K562 (cell line): ENCODE data around the gene MMP2. TPM values are rescaled to one million over a fixed set of nuclear protein-coding genes. Genes with fewer than 3 reads are reported as not detected.

ENCODE experiments used
- ATAC-seq: fragments of 200-7000 bp; cut with Tn5 transposase; 3 replicates; pipeline ENCODE4 v1.9.1; 2020; ENCODE audit warnings: moderate library complexity
- BruUV-seq: library from RNA; stranded (reverse); fragments of 400-500 nt; replicated peaks from 2 replicates; lab custom pipeline; 2021; lab: Mats Ljungman, UMichigan
- CTCF ChIA-PET: fragments of 300-600 bp; formaldehyde crosslinking; extraction: SDS; loops from one replicate; lab custom pipeline; 2021; ENCODE audit warnings: low intra/inter-chr PET ratio; lab: Yijun Ruan, JAX
- POLR2A ChIA-PET: fragments of 300-600, 350-650 bp; sonication (Branson Sonifier 250); formaldehyde crosslinking; extraction: SDS; loops from one replicate; lab custom pipeline; 2021; ENCODE audit warnings: antibody characterized with exemption, inconsistent platforms; lab: Yijun Ruan, JAX
- DNase-seq, 4 experiments: peaks; one replicate each; pipeline versions ENCODE4 v3.0.0 to v3.0.0-alpha.2; 2011 to 2018; ENCODE audit warnings: low spot score in 3 of 4, mixed read lengths in 3 of 4; ENCODE audit errors: extremely low read depth in 1 of 4
- FAIRE-seq: peaks from 2 replicates; lab custom pipeline; 2011; peaks lifted over from hg19 to GRCh38; lab: Jason Lieb, UNC
- H2AFZ ChIP-seq: 2 replicates; pipeline ENCODE4 v1.6.0; 2011; ENCODE audit warnings: low read depth, low read length, control low read depth, inconsistent platforms
- H3K27ac ChIP-seq: fragments of 200-600 bp; 3 replicates; pipeline ENCODE4 v1.8.0; 2011; ENCODE audit warnings: low read depth, mild to moderate bottlenecking, control low read depth, inconsistent platforms, low read length, moderate library complexity, mixed read lengths; ENCODE audit errors: extremely low read depth
- H3K27me3 ChIP-seq, 2 experiments: fragments of 300-600 bp in 1 of 2; 2 replicates in 1 of 2; 3 replicates in 1 of 2; pipeline versions ENCODE4 v1.6.0 to v1.8.0; 2011; ENCODE audit warnings: inconsistent platforms in 2 of 2, low read length in 2 of 2, mild to moderate bottlenecking in 1 of 2, mixed read lengths in 1 of 2, moderate library complexity in 1 of 2; ENCODE audit not compliant: control insufficient read depth in 2 of 2, insufficient read depth in 2 of 2
- H3K36me3 ChIP-seq: fragments of 300-600 bp; 3 replicates; pipeline ENCODE4 v1.8.0; 2011; ENCODE audit warnings: mild to moderate bottlenecking, low read length, inconsistent platforms; ENCODE audit not compliant: control insufficient read depth, insufficient read depth
- H3K4me1 ChIP-seq, 2 experiments: fragments of 200-600 bp in 1 of 2; replicated peaks in 1 of 2; 2 replicates in 1 of 2; 3 replicates in 1 of 2; pipeline versions ENCODE4 v1.5.1 to v1.8.0; 2011; ENCODE audit warnings: inconsistent platforms in 2 of 2, low read length in 2 of 2, mild to moderate bottlenecking in 1 of 2, mixed read lengths in 1 of 2, moderate library complexity in 1 of 2; ENCODE audit not compliant: control insufficient read depth in 2 of 2, insufficient read depth in 2 of 2
- H3K4me2 ChIP-seq: 2 replicates; pipeline ENCODE4 v1.6.1; 2011; ENCODE audit warnings: low read length, control low read depth, inconsistent platforms, mixed read lengths; ENCODE audit not compliant: insufficient read depth
- H3K4me3 ChIP-seq: fragments of 200-600 bp; sonication (generic), shearing (Covaris generic); 2 replicates; pipeline ENCODE4 v1.5.1; 2016; ENCODE audit warnings: control low read depth, inconsistent platforms
- H3K79me2 ChIP-seq: fragments of 200-600 bp; 3 replicates; pipeline ENCODE4 v1.8.0; 2011; ENCODE audit warnings: low read length, inconsistent platforms; ENCODE audit not compliant: control insufficient read depth, insufficient read depth
- H3K9ac ChIP-seq, 2 experiments: 2 replicates each; pipeline versions ENCODE4 v1.6.0 to v1.6.1; 2011; ENCODE audit warnings: low read depth in 2 of 2, low read length in 2 of 2, control low read depth in 1 of 2, inconsistent platforms in 1 of 2, mild to moderate bottlenecking in 1 of 2, mixed read lengths in 1 of 2; ENCODE audit not compliant: insufficient read depth in 1 of 2
- H3K9me1 ChIP-seq: one replicate; pipeline ENCODE4 v1.6.0; 2011; ENCODE audit warnings: inconsistent platforms, mild to moderate bottlenecking, low read length, moderate library complexity; ENCODE audit not compliant: control insufficient read depth, insufficient read depth
- H3K9me3 ChIP-seq: replicated peaks from 2 replicates; pipeline ENCODE4 v1.5.1; 2011; ENCODE audit warnings: low read depth, low read length, inconsistent platforms; ENCODE audit not compliant: control insufficient read depth, insufficient read depth
- H4K20me1 ChIP-seq: replicated peaks from 2 replicates; pipeline ENCODE4 v1.6.1; 2011; ENCODE audit warnings: low read length, inconsistent platforms, mixed read lengths; ENCODE audit not compliant: control insufficient read depth, insufficient read depth
- CHCHD3 ChIP-seq: fragments of 250-450 bp; sonication (Bioruptor Pico); IDR thresholded peaks from 2 replicates; pipeline ENCODE4 v2.1.2; 2022; ENCODE audit warnings: mild to moderate bottlenecking
- CSDE1 ChIP-seq, 2 experiments: fragments of 450-650 bp; IDR thresholded peaks; 2 replicates each; pipeline ENCODE4 v1.6.1; 2016; ENCODE audit warnings: mild to moderate bottlenecking in 1 of 2
- ETS2 ChIP-seq: IDR thresholded peaks from 2 replicates; pipeline ENCODE4 v1.6.1; 2016; ENCODE audit warnings: borderline replicate concordance, missing genetic modification characterization, mild to moderate bottlenecking, moderate library complexity, missing compliant biosample characterization; ENCODE audit not compliant: poor library complexity, severe bottlenecking
- KDM4B ChIP-seq, 2 experiments: fragments of 450-650 bp in 1 of 2; sonication (generic) in 1 of 2; IDR thresholded peaks; 2 replicates each; pipeline ENCODE4 v1.6.1; 2016 to 2017; ENCODE audit warnings: borderline replicate concordance in 2 of 2, antibody characterized with exemption in 1 of 2, low read depth in 1 of 2, mild to moderate bottlenecking in 1 of 2
- KHSRP ChIP-seq: fragments of 450-650 bp; IDR thresholded peaks from 2 replicates; pipeline ENCODE4 v1.6.1; 2017
- NFIX ChIP-seq: fragments of 250-450 bp; sonication (Bioruptor Pico); IDR thresholded peaks from 2 replicates; pipeline ENCODE4 v1.4.0; 2020; ENCODE audit warnings: low read depth, mild to moderate bottlenecking, moderate library complexity
- NR2C2 ChIP-seq, 2 experiments: fragments of 200-800 bp in 1 of 2; sonication (Bioruptor generic) in 1 of 2; sonication (generic) in 1 of 2; formaldehyde crosslinking in 1 of 2; IDR thresholded peaks; 2 replicates each; pipeline versions ENCODE4 v1.6.1 to v1.8.0; 2016 to 2022; ENCODE audit warnings: mild to moderate bottlenecking in 1 of 2, missing compliant biosample characterization in 1 of 2, missing genetic modification characterization in 1 of 2, missing genetic modification reagents in 1 of 2
- RFX5 ChIP-seq: IDR thresholded peaks from 2 replicates; pipeline ENCODE4 v1.6.1; 2011; ENCODE audit warnings: low read depth, mild to moderate bottlenecking, improper control_type of control experiment, low read length
- WGBS: fragments of 100-300 bp; shearing (Covaris generic); methylation state at CpG from one replicate; pipeline ENCODE4 v1.1.6; 2016; ENCODE audit warnings: low coverage, mixed read lengths; ENCODE audit not compliant: insufficient coverage; ENCODE audit errors: missing lambda C conversion rate; 5-methylcytosine and 5-hydroxymethylcytosine counted together
- in situ Hi-C: fragments of 300-500 bp; cut with MboI; formaldehyde crosslinking; loops from 4 replicates; pipeline ENCODE4 v1.15.0; 2018; ENCODE audit warnings: inconsistent platforms, mixed read lengths
- intact Hi-C: fragments of 100-400 bp; cut with micrococcal nuclease; formaldehyde crosslinking; loops from 2 replicates; pipeline ENCODE4 v1.14.2; 2022
- polyA plus RNA-seq, 8 experiments: library from polyadenylated mRNA; depleted of rRNA in 4 of 8; stranded (reverse) in 5 of 8; unstranded in 3 of 8; fragments of >200 nt; fragmentation: Nextera tagmentation in 2 of 8; fragmentation: Illumina TruSeq in 1 of 8; extraction: Ambion mirVana in 2 of 8; extraction: Trizol in 1 of 8; gene quantifications; 2 replicates each; pipeline versions ENCODE4 v1.2.1 to v1.2.3, GENCODE V29; 2011 to 2014; ENCODE audit warnings: inconsistent platforms in 1 of 8, missing spikeins in 1 of 8
- total RNA-seq, 7 experiments: library from RNA; depleted of rRNA in 6 of 7; stranded (reverse); fragments of >200 nt in 6 of 7; fragmentation: Illumina TruSeq in 2 of 7; extraction: Trizol in 2 of 7; gene quantifications; 2 replicates each; pipeline versions ENCODE4 v1.2.1 to v1.2.3, GENCODE V29; 2011 to 2021; ENCODE audit warnings: low replicate concordance in 1 of 7
- TF ChIP-seq, protein P1 (sequence below): sonication (generic); formaldehyde crosslinking; IDR thresholded peaks from 2 replicates; pipeline ENCODE4 v1.8.0; 2023; ENCODE audit warnings: mild to moderate bottlenecking, missing genetic modification reagents
- TF ChIP-seq, protein P2 (sequence below), 2 experiments: fragments of 450-650 bp; IDR thresholded peaks; 2 replicates each; pipeline ENCODE4 v1.6.1; 2016

Gene MMP2
- total and polyA plus RNA-seq, 9 of the 15 experiments (the other 6 are each of a cell fraction or from before 2014, with no cell fraction given): 0.05 to 0.53 TPM; not detected in 7

DNA sequence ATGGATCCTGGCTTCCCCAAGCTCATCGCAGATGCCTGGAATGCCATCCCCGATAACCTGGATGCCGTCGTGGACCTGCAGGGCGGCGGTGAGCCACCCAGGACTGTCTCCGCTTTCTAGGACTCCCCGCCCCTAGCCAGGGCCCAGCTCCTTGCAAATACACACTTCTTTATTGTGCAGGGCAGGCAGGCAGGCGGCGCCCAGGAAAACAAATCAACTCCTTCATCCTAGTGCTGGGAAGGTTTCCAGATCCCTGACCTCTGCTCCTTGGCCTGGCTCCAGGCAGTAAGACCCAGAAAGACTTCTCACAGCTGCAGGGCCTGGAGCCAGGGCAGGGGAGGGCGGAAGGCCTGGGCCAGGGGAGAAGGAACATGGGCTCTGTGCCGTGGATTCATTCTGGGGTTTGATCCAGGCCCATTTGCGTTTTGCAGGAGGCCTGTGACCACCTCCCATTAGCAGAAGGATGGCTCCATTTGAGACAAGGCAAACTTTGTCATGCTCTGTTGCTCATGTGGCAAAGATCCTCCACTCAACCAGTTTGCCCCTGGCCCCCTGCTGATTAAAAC lies 23.9 kb downstream of the MMP2 start:
- Histone ChIP-seq H3K4me1 (peaks cover 4 to 17% of the 10 kb centered on the region in 2 experiments; a peak in 3 of 5 replicates), H3K4me3 (no peak overlapping the region), H3K9ac (peak overlapping the region in 1 of 2 experiments; percentile 17; a peak in 1 of 4 replicates), H3K27ac (no peak overlapping the region), H2AFZ (no peak overlapping the region), H3K4me2 (no peak overlapping the region), H3K36me3 (no peaks in the 10 kb centered on the region), H3K9me3 (no peaks in the 10 kb centered on the region), H3K9me1 (no peaks in the 10 kb centered on the region), H3K27me3 (peaks cover 0 to 16% of the 10 kb centered on the region in 2 experiments; a peak in 2 of 5 replicates), H3K79me2 (no peaks in the 10 kb centered on the region), H4K20me1 (no peaks in the 10 kb centered on the region)
- no peak for TF ChIP-seq KHSRP
- no peak for TF ChIP-seq NR2C2 (CRISPR knock-in tag; IDR thresholded peaks at IDR 0.05)
- 0 out of 2 replicates have a peak, but pooled peaks have one; percentile 20 for TF ChIP-seq NR2C2 (tag; IDR thresholded peaks at IDR 0.05)
- DNase-seq: peak in 1 of 4 experiments; percentile 3
- in situ Hi-C loops (no loop called here), intact Hi-C loops (no loop called here)
- ChIA-PET POLR2A (interaction anchor here (0.6 kb wide), 1 partner anchor 325 kb away, joined by 3 read pairs; no protein-coding TSS in a partner anchor), CTCF (no interaction called here)
- 19% methylated on average over 12 of the region's 13 CpGs for whole genome bisulfite sequencing
- no TSS peak for BruUV-seq
- FAIRE-seq: no peak
- ATAC-seq: no peak

DNA sequence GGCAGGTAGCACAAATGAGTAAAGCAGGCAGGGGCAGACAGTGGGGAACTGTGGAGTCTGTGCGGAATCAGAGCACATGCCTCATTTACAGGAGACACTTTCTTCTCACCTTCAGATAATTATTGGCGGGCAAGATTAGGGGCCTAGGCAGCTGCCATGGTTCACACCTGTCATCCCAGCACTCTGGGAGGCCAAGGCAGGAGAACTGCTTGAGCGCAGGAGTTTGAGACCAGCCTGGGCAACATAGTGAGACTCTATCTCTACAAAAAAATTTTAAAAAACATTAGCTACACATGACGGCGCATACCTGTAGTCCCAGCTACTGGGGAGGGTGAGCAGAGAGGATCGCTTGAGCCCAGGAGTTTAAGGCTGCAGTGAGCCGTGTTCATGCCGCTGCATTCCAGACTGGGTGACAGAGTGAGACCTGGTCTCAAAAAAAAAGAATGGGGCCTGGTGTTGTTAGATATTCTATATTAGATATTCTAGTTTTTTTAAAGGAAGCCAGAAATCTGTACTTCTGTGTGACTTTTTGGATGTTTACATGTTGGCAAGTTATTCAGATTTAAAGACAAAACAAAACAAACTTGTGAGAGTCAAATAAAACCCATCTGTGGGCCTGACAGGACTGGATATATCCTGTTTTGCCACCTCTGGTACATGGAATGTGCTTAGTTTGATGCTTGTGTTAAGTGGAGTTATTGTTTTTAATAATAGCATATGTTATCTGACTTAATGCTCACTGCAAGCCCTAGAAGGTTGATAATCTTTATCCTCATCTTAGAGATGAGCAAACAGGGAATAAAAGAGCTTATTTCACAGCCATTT lies 24.9 kb downstream of the MMP2 start:
- Histone ChIP-seq H3K9ac (no peak overlapping the region), H3K9me1 (no peaks in the 10 kb centered on the region), H3K4me1 (peaks cover 8 to 22% of the 10 kb centered on the region in 2 experiments), H2AFZ (no peak overlapping the region), H3K36me3 (no peaks in the 10 kb centered on the region), H3K4me3 (no peak overlapping the region), H3K9me3 (no peaks in the 10 kb centered on the region), H3K27ac (no peak overlapping the region), H4K20me1 (no peaks in the 10 kb centered on the region), H3K4me2 (no peak overlapping the region), H3K79me2 (no peaks in the 10 kb centered on the region), H3K27me3 (peaks cover 0 to 11% of the 10 kb centered on the region in 2 experiments; a peak in 1 of 5 replicates)
- BruUV-seq: no TSS peak
- in situ Hi-C loops (no loop called here), intact Hi-C loops (no loop called here)
- DNase-seq (no peak), ATAC-seq (no peak), FAIRE-seq (no peak)
- WGBS: 35% methylated on average over 8 of the region's 8 CpGs
- ChIA-PET POLR2A (interaction anchor here (0.8 kb wide), 1 partner anchor 9 kb away, joined by 3 read pairs; no protein-coding TSS in a partner anchor), CTCF (no interaction called here)
- TF ChIP-seq, protein P1, sequence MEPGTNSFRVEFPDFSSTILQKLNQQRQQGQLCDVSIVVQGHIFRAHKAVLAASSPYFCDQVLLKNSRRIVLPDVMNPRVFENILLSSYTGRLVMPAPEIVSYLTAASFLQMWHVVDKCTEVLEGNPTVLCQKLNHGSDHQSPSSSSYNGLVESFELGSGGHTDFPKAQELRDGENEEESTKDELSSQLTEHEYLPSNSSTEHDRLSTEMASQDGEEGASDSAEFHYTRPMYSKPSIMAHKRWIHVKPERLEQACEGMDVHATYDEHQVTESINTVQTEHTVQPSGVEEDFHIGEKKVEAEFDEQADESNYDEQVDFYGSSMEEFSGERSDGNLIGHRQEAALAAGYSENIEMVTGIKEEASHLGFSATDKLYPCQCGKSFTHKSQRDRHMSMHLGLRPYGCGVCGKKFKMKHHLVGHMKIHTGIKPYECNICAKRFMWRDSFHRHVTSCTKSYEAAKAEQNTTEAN (CRISPR knock-in tag): no peak
- TF ChIP-seq, protein P2, sequence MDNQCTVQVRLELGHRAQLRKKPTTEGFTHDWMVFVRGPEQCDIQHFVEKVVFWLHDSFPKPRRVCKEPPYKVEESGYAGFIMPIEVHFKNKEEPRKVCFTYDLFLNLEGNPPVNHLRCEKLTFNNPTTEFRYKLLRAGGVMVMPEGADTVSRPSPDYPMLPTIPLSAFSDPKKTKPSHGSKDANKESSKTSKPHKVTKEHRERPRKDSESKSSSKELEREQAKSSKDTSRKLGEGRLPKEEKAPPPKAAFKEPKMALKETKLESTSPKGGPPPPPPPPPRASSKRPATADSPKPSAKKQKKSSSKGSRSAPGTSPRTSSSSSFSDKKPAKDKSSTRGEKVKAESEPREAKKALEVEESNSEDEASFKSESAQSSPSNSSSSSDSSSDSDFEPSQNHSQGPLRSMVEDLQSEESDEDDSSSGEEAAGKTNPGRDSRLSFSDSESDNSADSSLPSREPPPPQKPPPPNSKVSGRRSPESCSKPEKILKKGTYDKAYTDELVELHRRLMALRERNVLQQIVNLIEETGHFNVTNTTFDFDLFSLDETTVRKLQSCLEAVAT (IDR thresholded peaks at IDR 0.05): no peak
- TF ChIP-seq RFX5 (no peak), CSDE1 (IDR thresholded peaks at IDR 0.05) (no peak), CHCHD3 (CRISPR knock-in tag) (no peak), NFIX (CRISPR knock-in tag) (no peak), ETS2 (no peak), KDM4B (IDR thresholded peaks at IDR 0.05; ENCODE audit: borderline replicate concordance in 2 of 2, low read depth in 1 of 2) (no peak)
